ENCODE measurements around the gene SYNJ2.

- no peak for TF ChIP-seq YY1 (IDR thresholded peaks at IDR 0.05; ENCODE audit: insufficient read depth, insufficient read length)
- TF ChIP-seq SUZ12 (IDR thresholded peaks at IDR 0.05; ENCODE audit: extremely low read depth, insufficient read depth, insufficient read length), result no peak
Observed at GRCh38 chr6:158110986-158111385, 129.3 kb downstream of the SYNJ2 start.

All from NT2/D1 (cell line).